Measurements from ENCODE around the gene COX7A1. TPM values are rescaled to one million over a fixed set of nuclear protein-coding genes. Genes with fewer than 3 reads are reported as not detected.
A peak's percentile ranks its signal among the peaks of the same experiment; 100 is the strongest.
"Not testable (repeated sequence)": the region's sequence is repeated elsewhere in the genome, so short reads cannot be mapped to it uniquely, and the experiment has no call there.

COX7A1 gene
- total RNA-seq, 1 experiment from 2014 or later = not detected

GRCh38 chr19:36139120-36139472 is 13.2 kb downstream of the COX7A1 start:
- DNase-seq = no peak
- intact Hi-C loops (cut with micrococcal nuclease; ENCODE audit: unreplicated experiment) = loop anchor here (1.0 to 2.0 kb wide), 4 partner anchors 11 to 76 kb away; partner anchors contain the start of genes POLR2I, TBCB and ZNF146

GRCh38 chr19:36136964-36137686 is 15.1 kb downstream of the COX7A1 start:
- Mint-ChIP-seq H3K4me3 (ENCODE audit: unreplicated experiment) (no peak overlapping the region), H3K4me1 (ENCODE audit: low read depth, unreplicated experiment) (peaks cover 26% of the 10 kb centered on the region), H3K9me3 (ENCODE audit: unreplicated experiment) (peaks cover 9% of the 10 kb centered on the region), H3K36me3 (ENCODE audit: insufficient read depth, unreplicated experiment) (peaks cover 21% of the 10 kb centered on the region), H3K27me3 (ENCODE audit: insufficient read depth, unreplicated experiment) (no peaks in the 10 kb centered on the region), H3K27ac (ENCODE audit: unreplicated experiment) (peak overlapping the region; percentile 25)
- intact Hi-C loops (cut with micrococcal nuclease; ENCODE audit: unreplicated experiment) = no loop called here
- ChIA-PET CTCF (no interaction called here), POLR2A (no interaction called here)
- no peak for TF ChIP-seq CTCF (IDR thresholded peaks at IDR 0.05; ENCODE audit: insufficient read depth in 1 of 2, low read depth in 1 of 2, low read length in 1 of 2, severe bottlenecking in 1 of 2, unreplicated experiment in 1 of 2)
- BruUV-seq (replicated peaks) = no TSS peak
- Histone ChIP-seq H3K4me1 (peaks cover 10% of the 10 kb centered on the region), H3K36me3 (ENCODE audit: control insufficient read depth, insufficient read depth, low read length) (0 out of 2 replicates have a peak, but pooled peaks cover 1% of the 10 kb centered on the region), H3K4me3 (ENCODE audit: low read depth, low read length) (no peak overlapping the region), H3K9me3 (no peaks in the 10 kb centered on the region; the same call in 1 of the 2 replicates), H3K27me3 (replicated peaks; ENCODE audit: control insufficient read depth, insufficient read depth, low read length) (no peaks in the 10 kb centered on the region)
- no peak for DNase-seq

More at GRCh38 chr19:36139120-36139472, 13.2 kb downstream of the COX7A1 start:
- Mint-ChIP-seq H3K4me1 (ENCODE audit: low read depth, unreplicated experiment) (peaks cover 21% of the 10 kb centered on the region), H3K4me3 (ENCODE audit: unreplicated experiment) (peak overlapping the region; percentile 93), H3K27ac (ENCODE audit: unreplicated experiment) (peak overlapping the region; percentile 91), H3K9me3 (ENCODE audit: unreplicated experiment) (peaks cover 9% of the 10 kb centered on the region), H3K27me3 (ENCODE audit: insufficient read depth, unreplicated experiment) (no peaks in the 10 kb centered on the region), H3K36me3 (ENCODE audit: insufficient read depth, unreplicated experiment) (peaks cover 35% of the 10 kb centered on the region)
- ChIA-PET CTCF (interaction anchor here (1.5 kb wide), 1 partner anchor 11 kb away, joined by 10 read pairs; no protein-coding TSS in a partner anchor), POLR2A (interaction anchor here (0.7 to 2.0 kb wide), 3 partner anchors 10 to 75 kb away, joined by 4 to 10 read pairs (median 5); partner anchors contain the start of genes ZNF146 and ZNF565)
- no peaks in the 10 kb centered on the region; the same call in 1 of the 2 replicates for H3K9me3 ChIP-seq
- no TSS peak for BruUV-seq (replicated peaks)
- TF ChIP-seq CTCF (IDR thresholded peaks at IDR 0.05; ENCODE audit: insufficient read depth in 1 of 2, low read depth in 1 of 2, low read length in 1 of 2, severe bottlenecking in 1 of 2, unreplicated experiment in 1 of 2) = no peak
- H3K4me1 ChIP-seq = peaks cover 7% of the 10 kb centered on the region
- peak overlapping the region; percentile 70 for H3K4me3 ChIP-seq (ENCODE audit: low read depth, low read length)
- no peaks in the 10 kb centered on the region for H3K27me3 ChIP-seq (replicated peaks; ENCODE audit: control insufficient read depth, insufficient read depth, low read length)
- H3K36me3 ChIP-seq (ENCODE audit: control insufficient read depth, insufficient read depth, low read length) = 0 out of 2 replicates have a peak, but pooled peaks cover 1% of the 10 kb centered on the region

GRCh38 chr19:36134867-36135266 is 17.4 kb downstream of the COX7A1 start:
- H3K9me3 Mint-ChIP-seq (ENCODE audit: unreplicated experiment); H3K27me3 Mint-ChIP-seq (ENCODE audit: insufficient read depth, unreplicated experiment); POLR2A ChIA-PET; H3K36me3 ChIP-seq (ENCODE audit: control insufficient read depth, insufficient read depth, low read length); intact Hi-C loops (cut with micrococcal nuclease; ENCODE audit: unreplicated experiment); CTCF ChIA-PET; H3K36me3 Mint-ChIP-seq (ENCODE audit: insufficient read depth, unreplicated experiment); H3K4me3 ChIP-seq (ENCODE audit: low read depth, low read length); H3K4me3 Mint-ChIP-seq (ENCODE audit: unreplicated experiment); H3K27me3 ChIP-seq (replicated peaks; ENCODE audit: control insufficient read depth, insufficient read depth, low read length); BruUV-seq (replicated peaks); H3K9me3 ChIP-seq; H3K4me1 ChIP-seq; DNase-seq; H3K27ac Mint-ChIP-seq (ENCODE audit: unreplicated experiment): not testable (repeated sequence)
- peaks cover 22% of the 10 kb centered on the region for H3K4me1 Mint-ChIP-seq (ENCODE audit: low read depth, unreplicated experiment)

GRCh38 chr19:36131221-36131620 is 21.0 kb downstream of the COX7A1 start:
- H3K9me3 Mint-ChIP-seq (ENCODE audit: unreplicated experiment); DNase-seq; intact Hi-C loops (cut with micrococcal nuclease; ENCODE audit: unreplicated experiment); H3K4me3 ChIP-seq (ENCODE audit: low read depth, low read length); H3K4me3 Mint-ChIP-seq (ENCODE audit: unreplicated experiment); BruUV-seq (replicated peaks); H3K27me3 Mint-ChIP-seq (ENCODE audit: insufficient read depth, unreplicated experiment); POLR2A ChIA-PET; CTCF ChIA-PET; H3K4me1 ChIP-seq; H3K36me3 ChIP-seq (ENCODE audit: control insufficient read depth, insufficient read depth, low read length); H3K27me3 ChIP-seq (replicated peaks; ENCODE audit: control insufficient read depth, insufficient read depth, low read length); H3K27ac Mint-ChIP-seq (ENCODE audit: unreplicated experiment); H3K36me3 Mint-ChIP-seq (ENCODE audit: insufficient read depth, unreplicated experiment); H3K9me3 ChIP-seq: not testable (repeated sequence)
- peaks cover 13% of the 10 kb centered on the region for H3K4me1 Mint-ChIP-seq (ENCODE audit: low read depth, unreplicated experiment)

Measured in Caco-2 (cell line).